IMR-90 (cell line): ENCODE results near the gene TEX264. TPM values are rescaled to one million over a fixed set of nuclear protein-coding genes. Genes with fewer than 3 reads are reported as not detected.

Experiments
- ATAC-seq: fragments of 200-7000 bp; cut with Tn5 transposase; 2 replicates; pipeline ENCODE4 v1.9.1; 2020; ENCODE audit warnings: low read depth, mild to moderate bottlenecking, moderate library complexity
- BruUV-seq: library from RNA; stranded (reverse); fragments of 400-500 nt; replicated peaks from 2 replicates; lab custom pipeline; 2021; lab: Mats Ljungman, UMichigan
- CTCF ChIA-PET: fragments of 300-600 bp; formaldehyde crosslinking; extraction: SDS; loops from one replicate; lab custom pipeline; 2021; ENCODE audit warnings: antibody characterized with exemption; lab: Yijun Ruan, JAX
- POLR2A ChIA-PET: fragments of 300-600 bp; sonication (Branson Sonifier 250); formaldehyde crosslinking; loops from one replicate; lab custom pipeline; 2022; ENCODE audit warnings: antibody characterized with exemption; ENCODE audit not compliant: unreplicated experiment; lab: Charles Lee
- DNase-seq: peaks from one replicate; pipeline ENCODE4 v3.0.0; 2013
- H2AFZ ChIP-seq: replicated peaks from 2 replicates; pipeline ENCODE3; 2013; ENCODE audit warnings: low read length, mild to moderate bottlenecking; ENCODE audit not compliant: poor library complexity
- H2AK5ac ChIP-seq: 2 replicates; pipeline ENCODE4 v1.6.1; 2013; ENCODE audit warnings: low read depth, low read length, inconsistent platforms
- H2AK9ac ChIP-seq: replicated peaks from 2 replicates; pipeline ENCODE3; 2013; ENCODE audit warnings: mild to moderate bottlenecking, low read depth, low read length, moderate library complexity; ENCODE audit not compliant: poor library complexity
- H2BK120ac ChIP-seq: 2 replicates; pipeline ENCODE4 v1.6.1; 2013; ENCODE audit warnings: low read depth, low read length, inconsistent platforms
- H2BK15ac ChIP-seq: 3 replicates; pipeline ENCODE4 v1.6.1; 2013; ENCODE audit warnings: low read depth, low read length, inconsistent platforms
- H2BK20ac ChIP-seq: 2 replicates; pipeline ENCODE4 v1.6.1; 2013; ENCODE audit warnings: low read depth, mild to moderate bottlenecking, inconsistent platforms, low read length, moderate library complexity
- H2BK5ac ChIP-seq: 2 replicates; pipeline ENCODE4 v1.6.1; 2013; ENCODE audit warnings: mild to moderate bottlenecking, low read depth, low read length, inconsistent platforms; ENCODE audit not compliant: poor library complexity, severe bottlenecking
- H3K14ac ChIP-seq: replicated peaks from 2 replicates; pipeline ENCODE4 v1.6.1; 2013; ENCODE audit warnings: low read depth, low read length, inconsistent platforms
- H3K18ac ChIP-seq: 2 replicates; pipeline ENCODE4 v1.6.1; 2013; ENCODE audit warnings: low read depth, low read length, control low read depth
- H3K23ac ChIP-seq: 2 replicates; pipeline ENCODE4 v1.6.1; 2013; ENCODE audit warnings: low read depth, low read length, inconsistent platforms
- H3K27ac ChIP-seq: 2 replicates; pipeline ENCODE4 v1.5.1; 2013; ENCODE audit warnings: mild to moderate bottlenecking, control low read depth, low read length; ENCODE audit not compliant: insufficient read depth
- H3K27me3 ChIP-seq: 2 replicates; pipeline ENCODE4 v1.6.1; 2013; ENCODE audit warnings: low read length; ENCODE audit not compliant: control insufficient read depth, insufficient read depth
- H3K36me3 ChIP-seq: 2 replicates; pipeline ENCODE4 v1.6.1; 2013; ENCODE audit warnings: low read length, mixed read lengths; ENCODE audit not compliant: control insufficient read depth, insufficient read depth
- H3K4ac ChIP-seq: 2 replicates; pipeline ENCODE4 v1.6.1; 2013; ENCODE audit warnings: low read depth, low read length, inconsistent platforms
- H3K4me1 ChIP-seq: 2 replicates; pipeline ENCODE4 v1.6.1; 2013; ENCODE audit warnings: low read length, mixed read lengths; ENCODE audit not compliant: control insufficient read depth, insufficient read depth
- H3K4me2 ChIP-seq: 2 replicates; pipeline ENCODE4 v1.6.1; 2013; ENCODE audit warnings: low read depth, mild to moderate bottlenecking, control low read depth, low read length, moderate library complexity
- H3K4me3 ChIP-seq: 2 replicates; pipeline ENCODE4 v1.5.1; 2013; ENCODE audit warnings: low read depth, mild to moderate bottlenecking, control low read depth, low read length, moderate library complexity; ENCODE audit not compliant: insufficient read depth
- H3K56ac ChIP-seq: 2 replicates; pipeline ENCODE4 v1.6.1; 2013; ENCODE audit warnings: low read length, inconsistent platforms; ENCODE audit not compliant: insufficient read depth; ENCODE audit errors: extremely low read depth
- H3K79me1 ChIP-seq, 2 experiments: 2 replicates each; pipeline ENCODE4 v1.6.1; 2013; ENCODE audit warnings: low read length in 2 of 2, inconsistent platforms in 1 of 2, low read depth in 1 of 2
- H3K9ac ChIP-seq: 2 replicates; pipeline ENCODE4 v1.6.1; 2013; ENCODE audit warnings: low read depth, low read length, control low read depth
- H3K9me1 ChIP-seq: 2 replicates; pipeline ENCODE4 v1.6.1; 2013; ENCODE audit warnings: low read length, inconsistent platforms; ENCODE audit not compliant: insufficient read depth
- H3K9me3 ChIP-seq: 2 replicates; pipeline ENCODE4 v1.6.1; 2013; ENCODE audit warnings: low read length; ENCODE audit not compliant: control insufficient read depth, insufficient read depth
- H4K20me1 ChIP-seq: 2 replicates; pipeline ENCODE4 v1.6.1; 2013; ENCODE audit warnings: low read length, inconsistent platforms; ENCODE audit not compliant: insufficient read depth
- H4K5ac ChIP-seq: 2 replicates; pipeline ENCODE4 v1.6.1; 2013; ENCODE audit warnings: mild to moderate bottlenecking, low read depth, low read length, control low read depth
- H4K8ac ChIP-seq, 2 experiments: 2 replicates each; pipeline ENCODE4 v1.6.1; 2013; ENCODE audit warnings: low read depth in 2 of 2, low read length in 2 of 2, control low read depth in 1 of 2, inconsistent platforms in 1 of 2
- H4K91ac ChIP-seq: 2 replicates; pipeline ENCODE4 v1.6.1; 2013; ENCODE audit warnings: low read depth, low read length, inconsistent platforms; ENCODE audit not compliant: insufficient read depth
- MAZ ChIP-seq: IDR thresholded peaks from 2 replicates; pipeline ENCODE4 v1.6.1; 2012; ENCODE audit warnings: low read depth, mild to moderate bottlenecking, low read length, improper control_type of control experiment, moderate library complexity, borderline replicate concordance
- MXI1 ChIP-seq: IDR thresholded peaks from 2 replicates; pipeline ENCODE4 v1.6.1; 2012; ENCODE audit warnings: low read depth, mild to moderate bottlenecking, low read length, moderate library complexity, borderline replicate concordance
- RAD21 ChIP-seq: IDR thresholded peaks from 2 replicates; pipeline ENCODE4 v1.6.1; 2012; ENCODE audit warnings: low read length, improper control_type of control experiment
- USF2 ChIP-seq: fragments of 150-350 bp; IDR thresholded peaks from 2 replicates; pipeline ENCODE4 v1.6.1; 2017; ENCODE audit warnings: mild to moderate bottlenecking, antibody characterized with exemption, low read length, low read depth
- dilution Hi-C: fragments of 300-500 bp; cut with HindIII; formaldehyde crosslinking; loops from one replicate; pipeline ENCODE4 v1.14.3; 2018; ENCODE audit warnings: low sequenced_read_pairs; ENCODE audit not compliant: unreplicated experiment
- in situ Hi-C: fragments of 300-500 bp; cut with MboI; formaldehyde crosslinking; loops from 3 replicates; pipeline ENCODE4 v1.14.3; 2019; ENCODE audit warnings: low sequenced_read_pairs, inconsistent platforms, mixed read lengths
- intact Hi-C: fragments of 100-400 bp; cut with micrococcal nuclease; formaldehyde crosslinking; loops from 2 replicates; pipeline ENCODE4 v1.10.0; 2022
- polyA plus RNA-seq, 3 experiments: library from polyadenylated mRNA; depleted of rRNA; stranded (reverse); fragments of >200 nt; gene quantifications; 2 replicates each; pipeline ENCODE4 v1.2.3, GENCODE V29; 2012; ENCODE audit warnings: low replicate concordance in 1 of 3
- total RNA-seq: library from RNA; depleted of rRNA; stranded (reverse); fragments of >200 nt; gene quantifications from 2 replicates; pipeline ENCODE4 v1.2.3, GENCODE V29; 2012

TEX264 gene
- total and polyA plus RNA-seq, 2 of the 4 experiments (the other 2 are of a cell fraction), result 30.3 to 45.0 TPM

GRCh38 chr3:51747840-51748239 is 76.8 kb downstream of the TEX264 start:
- Histone ChIP-seq H3K23ac (no peak overlapping the region), H3K56ac (no peak overlapping the region), H3K79me1 (no peaks in the 10 kb centered on the region), H2AK5ac (no peak overlapping the region), H2BK5ac (no peak overlapping the region), H4K91ac (no peak overlapping the region), H2BK120ac (no peak overlapping the region), H4K8ac (no peak overlapping the region), H2AK9ac (no peak overlapping the region), H2BK20ac (no peak overlapping the region), H3K36me3 (no peaks in the 10 kb centered on the region), H3K9me3 (no peaks in the 10 kb centered on the region), H4K20me1 (no peaks in the 10 kb centered on the region), H3K18ac (no peak overlapping the region), H3K4ac (no peak overlapping the region), H3K14ac (no peak overlapping the region), H3K4me3 (no peak overlapping the region), H3K9me1 (no peaks in the 10 kb centered on the region), H2BK15ac (no peak overlapping the region), H3K27ac (no peak overlapping the region), H2AFZ (no peak overlapping the region), H3K9ac (no peak overlapping the region), H3K4me2 (no peak overlapping the region), H3K4me1 (no peaks in the 10 kb centered on the region), H3K27me3 (no peaks in the 10 kb centered on the region), H4K5ac (no peak overlapping the region)
- intact Hi-C loops, result no loop called here
- CTCF ChIA-PET, result no interaction called here
- DNase-seq (no peak), ATAC-seq (no peak)
- POLR2A ChIA-PET, result no interaction called here
- in situ Hi-C loops, result no loop called here
- no peak for TF ChIP-seq MXI1
- no peak for TF ChIP-seq USF2
- TF ChIP-seq MAZ, result no peak
- no peak for TF ChIP-seq RAD21
- no TSS peak for BruUV-seq
- dilution Hi-C loops, result no loop called here
